Stimulated activated CD8-positive, alpha-beta memory T cell treated with anti-CD3 and anti-CD28 coated beads, Interleukin-12 subunit alpha, Interleukin-12 subunit beta, amount 100 ng/mL, for 24 hours (primary cell): ENCODE data around the gene KRT80.

Experiments used
- DNase-seq: peaks from one replicate; pipeline ENCODE4 v3.0.0-alpha.2; 2020; ENCODE audit errors: extremely low read depth

Gene KRT80

GRCh38 chr12:52210925-52211650, 19.3 kb upstream of the KRT80 start:
- no peak for DNase-seq

GRCh38 chr12:52210186-52210924, 18.5 kb upstream of the KRT80 start:
- DNase-seq: no peak

DNA sequence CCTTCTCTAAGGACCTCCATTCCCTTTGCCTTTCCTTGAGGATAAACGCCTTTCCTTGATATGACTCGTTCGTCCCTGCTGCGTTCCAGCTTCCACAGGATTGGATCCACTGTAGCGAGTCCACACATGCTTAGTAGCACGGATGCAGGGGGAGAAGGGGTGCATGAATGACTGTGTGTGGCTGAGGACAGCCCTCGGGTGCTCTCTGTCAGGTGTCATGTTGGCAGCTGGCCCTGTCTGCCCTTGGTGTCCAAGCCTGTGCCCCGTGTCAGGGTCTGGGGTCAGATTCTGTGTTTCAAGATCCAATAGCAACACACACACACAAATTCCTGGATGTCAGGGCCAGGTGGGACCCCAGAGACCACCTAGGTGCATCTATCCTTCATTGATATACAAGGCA, 17.5 kb upstream of the KRT80 start:
- no peak for DNase-seq

DNA sequence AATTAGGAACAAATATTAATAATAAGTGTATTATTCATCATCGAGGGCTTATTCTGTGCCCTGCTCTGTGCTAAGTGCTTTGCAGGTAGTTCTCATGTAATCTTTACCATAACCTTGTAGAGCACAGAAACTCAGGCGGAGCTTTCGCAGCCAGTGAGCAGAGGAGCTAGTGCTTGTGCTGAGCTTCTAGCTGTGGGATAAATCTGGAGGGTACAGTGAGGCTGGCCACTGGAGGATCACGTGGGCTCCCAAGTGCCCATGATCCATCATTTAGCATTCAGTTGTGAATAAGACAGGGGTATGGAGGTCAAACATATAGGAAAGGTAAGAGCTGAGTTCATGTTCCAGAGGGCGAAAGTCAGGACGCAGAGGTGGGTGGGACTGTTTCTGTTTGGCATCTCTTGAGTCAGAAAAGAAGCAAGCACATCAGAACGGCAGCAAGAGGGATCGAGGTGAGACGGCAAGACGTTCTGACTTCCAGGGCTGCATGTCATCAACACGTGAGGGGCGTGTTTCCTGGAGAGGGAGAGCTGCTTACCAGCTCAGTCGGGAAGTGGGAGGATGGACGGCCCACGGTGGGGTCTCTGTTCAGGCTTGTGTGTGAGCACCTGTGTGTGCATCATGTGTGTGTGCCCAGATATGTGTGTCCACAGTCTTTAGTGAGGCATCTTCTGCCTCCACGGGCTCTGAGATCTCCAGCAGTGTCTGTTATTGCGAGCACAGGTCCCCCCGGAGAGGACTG, 16.8 kb upstream of the KRT80 start:
- DNase-seq: no peak

DNA sequence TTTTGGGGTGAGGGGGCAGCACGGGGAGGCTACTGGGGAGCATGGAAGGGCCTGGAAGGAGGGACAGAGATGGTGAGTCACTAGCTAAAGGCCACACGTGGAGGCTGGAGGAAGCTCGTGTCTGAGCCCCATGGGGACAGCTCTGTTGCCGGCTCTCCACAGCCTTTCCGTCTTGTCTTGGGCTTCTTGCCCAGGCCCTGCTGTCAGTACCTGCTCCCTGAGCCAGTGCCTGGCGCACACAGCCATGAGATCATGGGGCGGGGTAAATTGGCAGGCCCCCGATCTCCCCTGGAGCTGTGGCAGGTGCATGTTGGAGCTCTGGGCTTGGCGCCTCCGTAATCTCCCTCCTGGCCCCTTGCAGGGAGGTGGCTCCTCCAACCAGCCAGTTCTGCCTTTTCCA, 16.1 kb upstream of the KRT80 start:
- no peak for DNase-seq

DNA sequence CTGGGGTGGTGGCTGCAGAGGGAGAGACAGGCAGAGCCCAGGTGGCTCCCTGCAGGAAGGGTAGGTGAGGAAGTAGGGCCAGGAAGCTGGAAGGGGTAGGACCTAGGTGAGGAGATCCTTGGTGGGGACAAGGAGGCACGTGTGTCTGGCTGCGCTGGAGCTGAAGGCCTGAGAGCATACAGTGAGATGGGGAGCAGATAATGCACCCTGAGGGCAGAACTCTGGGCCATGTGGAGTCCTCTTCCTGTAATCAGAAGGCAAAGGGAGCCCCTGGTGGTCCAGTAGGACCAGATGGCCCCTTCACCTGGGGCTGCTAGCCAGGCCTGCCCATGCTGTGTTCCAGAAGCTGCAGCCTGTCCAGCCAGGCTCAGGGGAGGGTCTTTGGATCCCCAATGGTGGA, 15.3 kb upstream of the KRT80 start:
- no peak for DNase-seq

GRCh38 chr12:52206304-52207040, 14.7 kb upstream of the KRT80 start:
- DNase-seq: no peak

GRCh38 chr12:52205612-52206303, 13.9 kb upstream of the KRT80 start:
- no peak for DNase-seq

DNA sequence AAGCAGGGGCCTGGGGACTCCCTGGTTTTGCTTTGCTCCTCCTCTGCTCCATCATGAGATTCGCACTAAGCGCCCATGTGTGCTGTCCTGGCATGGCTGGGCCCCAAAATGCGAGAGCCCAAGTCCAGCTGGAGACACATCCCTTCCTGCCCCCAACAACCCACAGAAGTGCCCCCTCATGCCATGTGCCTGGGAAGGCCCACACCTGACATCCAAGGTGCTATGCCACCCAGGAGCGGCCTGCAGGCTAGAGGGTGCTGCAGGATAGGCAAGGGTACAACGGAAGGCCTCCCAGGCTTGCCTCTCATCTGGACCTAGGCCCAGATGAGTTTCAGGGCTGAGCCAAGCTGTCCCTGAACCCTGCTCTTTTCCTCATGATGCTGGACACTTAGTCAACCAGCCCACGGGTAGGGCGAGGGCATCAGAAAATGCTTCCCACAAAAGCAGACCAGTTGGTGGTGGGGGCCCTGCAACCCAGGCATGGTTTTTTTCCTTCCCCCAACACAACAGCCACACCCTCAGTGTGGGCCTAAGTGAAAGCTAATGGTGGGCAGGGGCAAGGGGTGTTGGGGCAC, 13.2 kb upstream of the KRT80 start:
- DNase-seq: no peak

- DNase-seq: no peak
Observed at GRCh38 chr12:52204095-52204930, 12.5 kb upstream of the KRT80 start.

GRCh38 chr12:52203079-52203921, 11.5 kb upstream of the KRT80 start:
- no peak for DNase-seq

- DNase-seq: no peak
Observed at GRCh38 chr12:52202361-52203078, 10.7 kb upstream of the KRT80 start.

- DNase-seq: no peak
Observed at GRCh38 chr12:52201451-52201839, 9.6 kb upstream of the KRT80 start.

DNA sequence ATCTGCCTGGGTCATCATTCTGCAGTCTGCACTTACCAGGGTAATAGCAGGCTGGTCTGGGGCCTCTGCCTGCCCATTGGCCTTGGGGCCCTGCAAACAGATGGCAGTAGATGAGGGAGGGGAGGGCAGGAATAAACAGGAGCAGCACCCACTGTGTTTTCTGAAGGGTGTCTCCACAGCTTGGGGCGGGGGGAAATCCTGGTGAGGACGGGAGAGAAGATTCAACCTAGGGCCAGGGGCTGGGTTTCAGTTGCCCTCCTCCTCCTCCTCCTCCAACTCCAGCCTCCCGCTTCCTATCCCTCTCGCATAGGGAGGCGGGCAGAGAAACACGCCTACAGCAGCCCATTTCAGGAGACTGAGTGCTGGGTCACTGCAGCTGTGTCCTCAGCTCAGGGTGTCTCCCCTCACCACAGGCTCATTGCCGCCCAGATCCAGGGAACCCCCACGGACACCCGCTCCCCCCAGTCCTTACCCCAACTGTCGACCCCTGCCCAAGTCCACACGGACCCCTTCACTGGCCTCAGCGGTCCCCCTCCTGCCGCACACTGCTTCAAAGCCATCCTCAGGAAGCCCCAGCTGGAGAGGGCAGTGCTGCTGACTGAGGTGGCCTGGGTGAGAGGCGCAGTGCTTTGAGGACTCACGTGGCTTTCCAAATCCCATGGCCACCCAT, 9.1 kb upstream of the KRT80 start:
- no peak for DNase-seq

DNA sequence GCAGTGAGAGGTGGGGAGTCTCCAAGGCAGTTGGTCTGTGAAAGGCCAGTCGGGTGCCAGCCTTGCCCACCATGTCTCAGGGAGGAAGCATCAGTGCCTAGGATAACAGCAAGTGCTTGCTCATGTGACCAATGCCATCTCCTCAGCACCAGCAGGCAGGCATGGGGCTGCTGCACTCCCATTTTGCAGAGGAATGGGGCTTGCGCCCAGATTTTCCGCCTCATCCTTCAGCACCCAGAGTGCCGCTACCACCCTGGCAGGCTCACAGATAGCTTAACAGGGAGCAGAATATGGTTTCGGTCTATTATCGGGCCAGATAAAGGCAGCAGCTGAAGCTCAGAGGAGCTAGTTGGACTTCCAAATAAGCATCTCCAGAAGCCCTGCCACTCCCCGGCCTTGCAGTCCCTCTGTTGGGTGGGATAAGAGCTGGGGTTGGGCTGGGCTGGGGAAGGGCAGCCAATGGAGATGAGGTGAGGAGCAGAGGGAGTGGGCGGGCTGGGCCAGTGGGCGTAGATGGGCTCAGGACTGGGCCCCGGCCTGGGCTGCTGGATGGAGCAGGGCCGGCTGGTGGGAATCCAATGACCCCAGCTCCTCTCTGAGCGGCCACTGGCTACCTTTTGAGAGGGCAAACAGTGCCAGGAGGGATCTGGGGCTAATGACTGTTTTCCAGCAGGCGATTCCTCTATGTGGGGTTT, 8.4 kb upstream of the KRT80 start:
- DNase-seq: no peak

DNA sequence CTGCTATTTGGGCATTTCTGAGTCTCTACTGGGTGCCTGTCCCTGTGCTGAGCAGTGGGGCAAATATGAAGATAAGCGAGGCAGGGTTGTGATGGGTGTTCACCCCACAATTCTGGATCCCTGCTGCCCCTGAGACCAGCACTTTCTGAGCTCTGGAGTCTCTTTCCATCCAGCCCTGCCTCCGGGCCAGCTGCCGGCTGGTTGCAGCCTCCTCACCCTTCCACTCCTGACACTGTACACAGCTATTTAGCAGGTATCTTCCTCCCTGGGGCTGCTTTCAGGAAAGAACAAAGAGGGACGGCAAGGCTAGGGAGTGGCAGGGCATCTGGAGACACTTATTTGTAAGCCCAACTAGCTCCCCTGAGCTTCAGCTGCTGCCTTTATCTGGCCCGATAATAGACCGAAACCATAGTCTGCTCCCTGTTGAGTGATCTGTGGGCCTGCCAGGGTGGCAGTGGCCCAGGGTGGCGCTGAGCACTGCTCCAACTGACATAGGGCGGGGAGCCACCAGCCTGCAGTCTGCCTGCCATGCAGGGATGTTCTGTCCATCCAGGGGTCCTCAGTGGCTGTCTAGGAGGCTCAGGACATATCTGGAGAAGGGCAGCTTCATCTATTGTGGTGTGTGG, 7.6 kb upstream of the KRT80 start:
- DNase-seq: no peak
